Kasumi-1 (cell line): ENCODE data around the gene RASSF10.
"Not testable (repeated sequence)": the region's sequence is repeated elsewhere in the genome, so short reads cannot be mapped to it uniquely, and the experiment has no call there.

Experiments used
- DNase-seq, 2 experiments: peaks; one replicate each; lab custom pipeline; 2025; lab: John Stamatoyannopoulos, UW

RASSF10 gene

DNA sequence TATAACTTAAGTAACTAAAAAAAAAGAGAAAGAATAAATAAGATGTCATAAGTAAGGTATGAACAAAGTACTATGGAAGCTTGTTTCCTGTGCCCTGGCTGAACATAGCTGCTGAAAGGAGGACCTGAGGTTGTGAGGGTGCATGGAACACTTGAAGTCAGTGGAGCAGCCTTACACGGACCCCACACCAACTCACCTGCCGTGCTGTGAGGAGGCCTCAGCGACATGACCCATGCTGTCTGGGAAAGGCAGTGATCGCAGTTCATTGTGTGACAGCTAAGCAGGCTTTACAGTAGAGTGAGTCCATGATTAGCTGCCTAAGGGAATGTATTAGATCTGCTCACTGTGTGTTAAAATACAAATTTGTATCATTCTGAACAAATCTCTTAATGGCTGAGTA, 17.6 kb downstream of the RASSF10 start:
- no peak for DNase-seq

DNA sequence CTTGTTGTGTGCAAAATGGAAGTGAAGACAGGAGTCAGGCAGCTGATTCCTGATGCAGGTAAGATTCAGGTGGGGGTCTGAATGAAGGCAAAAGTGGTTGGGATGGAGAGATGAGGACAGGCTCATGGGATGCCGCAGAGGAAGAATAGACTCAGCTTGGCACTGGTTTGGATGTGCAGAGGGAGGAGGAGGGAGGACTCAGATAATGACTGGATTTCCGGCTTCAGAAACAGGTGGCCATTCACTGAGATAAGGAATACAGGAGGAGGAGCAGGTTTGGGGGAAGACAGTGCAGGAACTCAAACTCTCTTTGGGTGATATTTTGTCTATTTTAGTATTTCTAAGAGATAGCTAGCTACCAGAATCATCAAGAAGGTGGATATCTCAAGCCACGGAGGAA, 19.2 kb downstream of the RASSF10 start:
- no peak for DNase-seq

DNA sequence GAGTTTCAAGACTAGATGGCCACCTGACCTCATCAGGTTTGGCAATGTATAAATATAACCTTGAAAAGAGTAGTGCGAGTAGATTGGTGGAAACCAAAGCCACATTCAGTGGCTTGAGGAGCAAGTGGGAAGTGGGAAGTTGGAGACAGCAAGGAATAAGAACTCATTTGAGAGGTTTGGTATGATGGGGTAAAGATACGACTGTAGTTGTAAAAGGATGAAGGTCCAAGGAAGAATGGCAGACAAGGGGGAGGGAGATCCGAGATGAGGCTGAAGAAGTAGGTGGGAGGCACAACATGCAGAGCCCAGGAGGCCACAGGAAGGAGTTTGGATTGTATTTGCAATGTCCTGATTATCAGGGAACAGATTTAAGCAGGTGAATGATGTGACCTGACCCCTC, 20.8 kb downstream of the RASSF10 start:
- no peak for DNase-seq

DNA sequence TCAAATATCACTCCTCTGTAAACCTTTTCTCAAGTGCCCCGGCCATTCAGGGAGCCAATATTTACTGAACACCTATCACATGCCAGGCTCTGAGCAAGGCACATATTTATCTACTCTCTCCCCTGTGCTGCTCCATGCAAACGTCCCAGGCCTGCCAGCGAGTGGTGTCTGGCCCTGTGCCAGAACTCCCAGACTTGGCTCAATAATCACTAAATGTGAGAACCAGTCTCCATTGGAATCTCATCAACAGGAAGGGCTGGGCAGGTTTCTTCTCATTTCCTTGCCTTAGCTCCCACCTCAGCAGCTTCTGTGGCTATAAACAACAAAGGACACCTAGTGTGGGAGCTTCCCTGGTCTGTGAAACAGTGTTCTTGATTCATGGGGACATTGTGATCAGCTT, 21.7 kb downstream of the RASSF10 start:
- no peak for DNase-seq

DNA sequence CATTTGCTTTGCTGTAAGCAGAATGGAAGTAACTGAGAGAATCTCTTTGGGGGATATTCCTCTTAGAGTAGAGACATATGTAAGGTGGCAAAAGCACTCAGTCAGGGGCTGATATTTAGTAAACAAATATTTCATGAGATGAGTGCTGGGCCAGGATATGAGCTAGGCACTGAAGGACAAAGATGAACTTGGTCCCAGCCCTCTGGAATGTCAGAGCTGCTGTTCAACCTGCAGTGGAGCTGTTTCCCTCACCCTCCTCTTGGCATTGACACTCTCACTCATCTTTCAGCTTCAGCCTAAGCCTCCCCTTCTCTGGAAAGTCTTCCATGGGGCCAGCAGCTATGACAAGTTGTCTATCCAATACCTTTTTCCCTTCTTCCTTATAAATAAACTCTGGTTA, 22.2 kb downstream of the RASSF10 start:
- DNase-seq, result no peak

DNA sequence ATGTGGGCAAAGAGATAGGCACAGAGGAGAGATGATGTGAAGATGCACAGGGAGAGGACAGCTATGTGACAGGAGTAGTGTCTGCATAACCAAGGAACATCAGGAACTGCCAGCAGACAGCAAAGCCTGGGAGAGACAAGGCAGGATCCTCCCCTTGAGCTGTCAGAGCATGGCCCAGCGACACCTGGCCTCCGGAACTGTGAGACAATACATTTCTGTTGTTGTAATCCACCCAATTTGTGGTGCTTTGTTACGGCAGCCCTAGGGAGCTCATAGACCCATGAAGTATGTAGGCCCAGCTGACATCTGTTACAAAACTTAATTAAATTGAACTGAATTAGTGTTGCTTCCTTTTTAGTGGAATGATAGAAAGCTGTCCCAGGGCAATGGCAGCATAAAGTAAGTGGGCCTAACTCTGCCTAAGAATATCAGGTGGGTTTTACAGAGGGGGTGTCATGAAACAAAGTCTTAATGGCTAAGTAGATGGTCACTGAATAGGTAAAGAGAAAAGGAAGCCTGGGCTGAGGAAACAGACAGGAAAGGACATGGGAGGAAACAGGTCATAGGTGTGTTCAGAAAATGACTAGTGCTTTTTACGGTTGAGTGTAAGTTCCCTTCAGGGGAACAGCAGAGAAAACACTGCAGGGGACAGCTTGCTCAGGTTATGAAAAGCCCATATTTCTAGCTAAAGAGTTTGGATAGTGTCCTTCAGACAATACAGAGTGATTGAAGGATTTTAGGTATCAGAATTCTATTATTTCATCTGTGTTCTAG, 24.8 kb downstream of the RASSF10 start:
- DNase-seq, result no peak

DNA sequence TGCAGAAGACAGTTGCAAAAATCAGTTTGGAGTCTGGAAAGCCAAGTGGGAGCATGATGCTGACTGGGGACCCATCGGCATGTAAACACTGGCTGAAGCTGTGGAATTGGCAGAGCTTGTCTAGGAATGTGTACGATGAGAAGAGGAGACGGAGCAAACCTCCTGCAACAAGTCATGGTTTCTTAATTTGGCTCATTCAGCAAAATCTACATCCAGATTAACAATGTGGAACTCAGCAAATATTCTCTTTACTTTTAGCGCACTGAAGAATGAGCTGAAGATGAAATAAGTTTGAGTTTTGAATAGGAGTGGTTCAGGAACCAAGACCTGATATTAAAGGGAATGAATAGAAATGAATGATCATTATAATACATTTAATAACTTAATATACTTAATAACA, 26.6 kb downstream of the RASSF10 start:
- no peak for DNase-seq

DNA sequence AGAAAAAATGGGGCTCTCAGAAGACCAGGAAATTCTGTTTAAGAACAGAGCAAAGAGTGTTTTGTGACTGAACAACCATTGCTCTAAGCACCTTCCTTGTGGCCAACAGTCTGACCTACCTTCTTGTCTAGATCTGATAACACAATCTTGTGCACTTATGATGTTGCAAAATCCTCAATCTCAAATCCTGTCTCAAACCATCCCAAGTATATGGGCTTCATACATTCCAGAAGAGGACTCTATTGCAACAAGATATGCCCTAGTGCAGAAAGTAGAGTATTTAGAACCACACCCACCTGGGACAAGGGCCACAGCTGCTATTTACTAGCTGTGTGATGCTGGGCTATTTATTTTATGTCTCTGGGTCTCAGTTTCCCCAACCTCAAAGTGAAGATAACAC, 27.1 kb downstream of the RASSF10 start:
- DNase-seq, result no peak

DNA sequence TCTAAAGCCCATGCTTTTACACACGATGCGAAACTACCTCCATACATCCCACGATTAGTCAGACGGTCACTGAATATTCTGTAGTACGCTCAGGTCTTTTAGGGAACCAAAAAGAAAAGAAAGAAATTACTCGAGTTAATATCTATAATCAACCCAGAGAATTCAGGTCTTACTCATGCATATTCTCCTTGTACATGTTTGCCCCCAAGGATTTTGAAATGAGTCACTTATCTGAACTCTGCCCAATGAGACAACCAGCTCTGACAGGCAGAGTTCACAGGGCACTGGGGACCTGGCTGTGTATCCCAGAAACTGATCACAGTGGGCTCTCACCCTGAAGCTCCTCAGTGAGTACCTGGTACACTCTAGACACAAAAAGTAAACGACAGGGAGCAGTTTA, 29.2 kb downstream of the RASSF10 start:
- DNase-seq, result no peak

DNA sequence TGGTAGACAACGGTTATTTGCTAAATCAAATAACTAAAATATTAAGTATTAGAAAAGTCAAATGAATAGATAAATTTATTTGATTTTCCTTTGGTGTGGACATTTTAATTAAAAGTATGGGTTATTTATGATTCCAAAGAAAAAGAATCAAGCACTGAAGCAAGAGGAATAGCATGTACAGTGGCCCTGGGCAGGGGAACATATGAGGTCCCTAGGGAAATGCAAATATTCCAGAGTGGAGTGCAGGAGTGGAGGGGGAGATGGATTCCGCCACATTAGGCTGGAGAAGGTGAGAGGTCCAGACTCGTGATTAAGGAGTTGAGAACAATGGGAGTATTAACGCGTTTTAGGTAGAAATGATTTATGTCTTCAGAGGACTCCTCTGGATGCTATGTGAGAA, 30.0 kb downstream of the RASSF10 start:
- DNase-seq, result no peak

DNA sequence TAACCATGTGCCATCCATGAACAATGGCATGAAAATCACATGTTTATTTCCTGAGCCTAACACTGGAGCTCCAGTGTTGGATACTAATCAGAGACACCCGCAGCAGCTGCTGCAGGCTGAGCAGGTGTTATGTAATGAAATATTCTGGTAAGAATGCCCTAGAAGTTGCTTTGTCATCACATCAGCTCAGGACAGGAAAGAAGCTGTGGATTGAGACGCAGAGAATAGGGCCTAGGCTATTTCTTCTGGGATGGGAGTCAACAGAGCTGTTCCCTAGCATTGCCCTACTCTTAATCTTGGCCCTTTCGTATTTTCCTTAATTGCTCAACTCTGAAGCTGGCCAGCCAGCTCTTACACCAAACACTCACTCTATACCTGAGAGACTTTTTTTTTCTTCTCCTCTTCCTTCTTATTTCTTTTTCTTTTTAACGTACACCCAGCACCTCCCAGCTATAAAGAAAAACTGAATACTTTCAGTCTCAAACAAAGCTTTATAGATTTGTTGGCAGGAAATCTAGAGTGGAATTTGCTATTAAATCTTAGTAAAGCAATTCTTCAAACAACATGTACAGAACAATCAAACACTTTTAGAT, 31.9 kb downstream of the RASSF10 start:
- no peak for DNase-seq

DNA sequence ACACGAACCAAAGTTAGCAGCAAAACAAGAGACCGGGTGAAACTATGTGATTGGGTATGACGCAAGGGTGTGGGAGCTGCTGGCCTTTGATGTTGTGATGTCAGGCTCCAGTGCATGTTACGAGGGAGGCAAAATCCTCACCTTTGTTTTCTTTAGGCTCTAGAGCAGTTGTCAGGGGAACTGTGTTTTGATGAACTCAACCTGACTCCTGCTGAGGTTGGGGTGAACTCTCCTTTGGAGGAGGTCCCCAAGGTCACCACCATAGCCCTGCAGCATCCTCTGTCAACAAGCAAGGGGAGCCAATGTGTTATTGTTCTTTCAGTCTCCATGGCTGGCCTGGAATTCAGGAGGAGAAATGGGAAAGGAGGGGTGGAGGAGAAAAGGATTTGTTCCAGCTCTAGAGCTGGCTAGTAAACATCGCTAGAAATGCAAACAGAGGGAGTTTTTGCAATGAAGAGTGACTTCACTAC, 33.8 kb downstream of the RASSF10 start:
- DNase-seq, result no peak

DNA sequence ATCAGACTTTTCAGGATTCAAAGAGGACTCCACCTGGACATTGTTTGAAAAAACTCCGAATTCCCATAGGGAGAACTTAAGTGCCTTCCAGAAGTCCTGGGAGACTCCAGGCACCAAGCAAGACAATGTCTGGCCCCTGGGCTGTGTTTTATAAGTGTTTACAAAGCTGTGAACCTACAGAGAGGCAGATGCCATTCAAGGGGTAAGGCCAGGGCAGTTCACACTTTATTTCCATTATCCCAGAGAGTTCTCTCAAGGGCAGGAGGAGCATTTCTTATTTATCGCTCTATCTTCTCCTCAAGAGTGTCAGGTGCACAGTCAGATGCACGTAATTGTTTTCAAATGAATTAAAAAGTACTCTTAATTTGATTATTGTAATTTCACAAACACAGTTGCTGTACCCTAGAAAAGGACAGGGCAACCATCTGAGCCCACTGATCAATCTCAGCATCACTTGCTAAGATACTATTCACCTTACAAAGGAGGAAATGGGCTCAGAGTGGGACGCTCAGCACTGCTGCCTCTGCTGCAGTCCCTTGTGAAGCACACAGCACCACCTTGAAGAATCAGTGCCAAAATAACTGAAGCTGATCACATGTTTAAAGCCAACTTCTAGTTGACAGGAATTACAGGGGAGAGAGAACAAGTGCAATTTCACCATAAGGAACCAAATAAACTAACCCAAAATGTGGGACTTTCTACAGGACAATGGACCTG, 35.0 kb downstream of the RASSF10 start:
- no peak for DNase-seq

DNA sequence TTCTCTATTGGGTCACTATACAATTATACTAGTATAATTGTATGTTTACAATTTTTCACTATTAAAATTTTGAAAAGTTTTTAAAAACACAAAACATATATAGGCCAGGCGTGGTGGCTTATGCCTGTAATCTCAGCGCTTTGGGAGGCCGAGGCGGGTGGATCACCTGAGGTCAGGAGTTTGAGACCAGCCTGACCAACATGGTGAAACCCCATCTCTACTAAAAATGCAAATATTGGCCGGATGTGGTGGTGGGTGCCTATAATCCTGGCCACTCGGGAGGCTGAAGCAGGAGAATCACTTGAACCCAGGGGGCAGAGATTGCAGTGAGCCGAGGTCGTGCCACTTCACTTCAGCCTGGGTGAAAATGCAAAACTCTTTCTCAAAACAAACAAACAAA, 36.0 kb downstream of the RASSF10 start:
- DNase-seq, result not testable (repeated sequence)

DNA sequence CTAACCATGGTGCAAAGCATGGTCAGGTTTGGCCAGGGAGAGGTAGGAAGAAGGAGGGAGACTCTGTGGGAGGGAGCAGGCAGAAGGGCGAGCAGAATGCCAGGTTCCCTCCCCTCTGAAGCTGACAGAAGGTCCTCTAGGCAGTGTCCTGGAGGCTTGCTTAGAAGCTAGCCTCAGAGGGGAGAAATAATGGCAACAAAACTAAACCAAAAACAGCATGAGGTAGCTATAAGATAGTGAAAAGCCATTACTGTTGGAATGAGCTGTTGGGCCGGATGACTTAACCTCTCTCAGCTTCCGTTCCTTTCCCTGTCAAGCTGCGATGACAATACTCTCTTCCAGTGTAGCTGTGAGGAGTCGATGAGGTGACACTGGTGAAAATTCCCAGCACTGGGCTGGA, 36.6 kb downstream of the RASSF10 start:
- DNase-seq, result no peak

DNA sequence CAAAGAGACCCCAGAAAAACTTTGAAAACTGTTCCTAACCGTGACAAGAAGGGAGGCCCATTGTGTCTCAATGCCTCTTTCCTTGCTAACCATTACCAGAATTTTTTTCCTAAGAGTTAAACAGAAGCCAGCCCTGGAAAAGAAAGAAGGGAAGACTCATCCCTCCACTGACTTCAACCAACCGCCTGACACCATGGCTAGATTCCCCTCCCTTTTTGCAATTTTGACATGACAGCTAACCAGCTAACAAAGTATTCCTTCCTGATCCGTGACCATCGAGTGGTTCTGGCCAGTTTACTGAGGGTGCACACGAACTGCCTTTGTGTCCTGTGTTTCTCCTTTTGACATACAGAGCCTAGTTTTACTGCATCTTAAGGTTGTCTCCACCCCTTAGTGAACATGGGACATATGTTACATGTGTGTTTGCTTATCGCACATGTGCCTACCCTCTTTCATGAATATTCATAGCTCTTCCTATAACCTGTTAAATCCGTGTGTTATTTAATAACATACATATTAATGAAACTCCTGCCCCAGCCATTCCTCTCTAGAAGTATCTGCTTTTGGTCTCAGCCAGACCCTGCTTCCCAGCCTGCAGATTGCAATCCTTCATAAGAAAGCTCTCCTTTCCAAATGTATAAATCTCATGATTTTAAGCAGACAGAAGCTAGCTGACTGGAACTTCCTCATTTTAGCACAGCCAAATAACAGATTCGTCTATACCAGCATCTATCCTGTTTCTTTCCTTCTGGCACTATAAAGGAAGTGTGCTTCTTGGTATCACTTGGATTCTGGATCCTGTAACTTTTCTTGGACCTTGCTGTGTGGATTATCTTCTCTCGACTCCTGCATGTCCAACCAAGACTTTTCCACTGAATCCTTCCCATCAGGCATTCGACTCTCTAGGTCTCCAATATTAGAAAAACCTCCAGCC, 37.8 kb downstream of the RASSF10 start:
- peak; percentile 10 to 39 for DNase-seq

DNA sequence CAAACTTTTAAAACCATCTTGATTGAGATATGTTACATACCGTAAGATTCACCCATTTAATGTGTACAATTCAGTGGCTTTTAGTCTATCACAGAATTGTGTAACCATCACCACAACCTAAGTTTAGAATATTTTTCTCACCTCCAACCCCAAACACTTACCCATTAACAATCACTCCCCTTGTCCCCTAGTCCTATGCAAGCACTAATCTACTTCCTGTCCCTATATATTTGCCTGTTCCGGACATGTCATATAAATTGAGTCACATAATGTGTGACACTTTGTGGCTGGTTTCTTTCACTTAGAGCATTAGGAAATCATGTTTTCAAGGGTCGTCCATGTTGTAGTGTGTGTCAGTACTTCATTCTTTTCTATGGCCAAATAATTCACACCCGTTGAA, 38.8 kb downstream of the RASSF10 start:
- no peak for DNase-seq

DNA sequence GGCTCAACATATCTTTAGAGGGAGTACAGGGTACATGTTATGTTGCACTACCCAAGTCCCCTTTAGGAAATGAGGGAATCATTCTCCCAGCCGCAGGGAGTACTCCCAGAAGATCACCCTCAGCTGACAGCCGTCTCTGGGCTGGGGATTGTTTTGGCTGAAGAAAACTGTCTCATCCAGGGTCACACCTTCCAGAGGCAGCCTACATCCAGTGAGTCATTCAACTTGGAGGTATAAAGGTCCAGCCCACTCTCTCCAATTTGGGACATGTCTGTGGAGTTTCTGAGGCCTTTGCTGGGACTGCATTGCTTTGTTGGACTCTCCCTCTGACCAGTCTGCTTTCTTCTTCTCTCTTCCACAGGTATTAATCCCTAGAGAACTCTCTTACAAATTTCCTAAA, 42.1 kb downstream of the RASSF10 start:
- DNase-seq, result no peak

DNA sequence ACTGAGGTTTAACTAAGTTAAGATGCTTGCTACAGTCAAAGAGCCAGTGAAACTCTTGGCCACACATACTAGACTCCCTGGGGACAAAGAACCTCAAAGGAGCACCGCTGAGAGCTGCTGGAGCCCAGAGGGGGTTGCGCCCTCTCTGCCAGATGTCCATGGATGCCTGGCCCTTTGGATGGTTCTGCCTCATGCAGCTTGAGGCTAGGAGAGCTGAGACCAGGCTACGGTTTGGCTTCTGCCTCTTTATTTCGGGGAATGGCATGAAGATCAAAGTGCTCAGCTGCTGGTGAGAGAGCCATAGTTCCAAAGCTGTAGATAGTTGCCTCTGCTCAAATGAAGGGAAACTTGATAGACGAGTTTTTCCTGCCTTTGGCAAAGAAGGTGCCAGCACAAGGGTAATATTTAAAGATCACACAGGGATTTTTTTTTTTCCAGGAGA, 43.0 kb downstream of the RASSF10 start:
- DNase-seq, result no peak

DNA sequence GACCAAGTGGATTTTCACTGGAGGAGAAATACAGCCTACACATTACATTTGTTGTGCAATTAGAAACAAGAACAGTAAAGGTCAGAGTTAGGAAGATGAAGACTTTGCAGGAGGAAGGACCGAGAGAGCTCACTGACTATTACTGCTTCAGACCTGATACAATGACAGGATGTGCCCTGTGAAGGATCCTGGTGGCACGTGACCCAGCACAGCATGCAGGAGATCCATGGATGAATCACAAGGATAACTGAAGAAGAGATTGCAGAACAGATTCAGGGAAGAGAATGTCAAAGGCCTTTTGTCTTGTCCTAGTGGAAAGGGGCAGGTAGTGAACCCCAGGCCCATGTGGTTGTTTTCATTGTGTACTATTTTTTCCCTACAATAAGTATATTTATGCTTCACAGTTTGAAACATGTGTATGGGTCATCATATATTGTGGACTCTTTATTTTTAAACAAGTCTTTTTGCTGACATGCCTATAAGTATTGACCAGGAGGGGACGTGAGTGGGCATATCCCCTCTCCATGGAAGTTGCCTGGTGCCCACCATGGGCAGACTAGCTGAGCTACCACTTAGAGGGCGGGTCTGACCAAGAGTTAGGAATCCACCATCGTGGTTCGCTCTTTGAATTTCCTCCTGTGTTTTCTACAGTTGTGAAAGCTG, 44.3 kb downstream of the RASSF10 start:
- DNase-seq, result no peak

DNA sequence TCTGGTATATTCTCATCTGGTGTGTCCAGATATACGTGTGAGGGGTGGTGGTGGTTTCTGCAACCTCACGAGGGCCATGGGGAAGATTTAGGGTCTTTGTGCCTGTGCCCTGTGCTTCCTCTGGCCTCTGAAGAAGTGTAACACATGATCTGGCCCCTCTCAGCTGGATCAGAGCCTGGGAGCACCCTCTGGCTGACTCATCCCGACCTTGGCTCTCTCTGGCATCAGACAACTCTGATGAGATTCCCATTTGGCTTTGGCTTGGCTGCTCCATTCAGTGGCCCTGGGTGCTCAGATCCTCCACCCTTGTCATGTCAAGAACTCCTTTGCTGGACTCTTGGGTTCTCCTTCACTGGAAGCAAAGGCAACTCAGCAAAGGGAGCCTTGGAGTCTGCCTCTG, 45.2 kb downstream of the RASSF10 start:
- no peak for DNase-seq

DNA sequence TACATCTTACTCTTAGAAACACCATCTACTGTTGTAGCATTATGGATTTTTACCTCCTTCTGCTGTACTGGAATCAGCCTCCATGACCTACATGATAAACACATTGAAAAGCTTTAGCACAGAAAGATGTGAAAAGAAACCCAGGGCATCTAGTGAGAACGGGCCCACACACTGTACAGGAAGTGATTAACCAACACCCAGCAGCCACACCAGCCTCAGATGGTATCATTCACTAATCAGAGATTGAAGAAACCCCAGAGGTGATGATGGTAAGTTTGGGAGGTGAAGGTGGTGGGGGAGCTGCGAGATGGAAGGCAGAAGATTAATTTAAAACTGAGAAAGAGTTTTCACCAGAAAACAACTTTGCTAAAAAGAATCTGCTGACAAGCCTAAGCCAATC, 46.1 kb downstream of the RASSF10 start:
- no peak for DNase-seq
